Middle frontal gyrus (tissue), 1 donor: ENCODE results near the gene L3MBTL3.
"Not testable (repeated sequence)": the region's sequence is repeated elsewhere in the genome, so short reads cannot be mapped to it uniquely, and the experiment has no call there.

Experiments used
- DNase-seq: peaks from one replicate; pipeline ENCODE4 v3.0.0-alpha.2; 2015; ENCODE audit warnings: low spot score; ENCODE audit errors: extremely low spot score

The L3MBTL3 gene

DNA sequence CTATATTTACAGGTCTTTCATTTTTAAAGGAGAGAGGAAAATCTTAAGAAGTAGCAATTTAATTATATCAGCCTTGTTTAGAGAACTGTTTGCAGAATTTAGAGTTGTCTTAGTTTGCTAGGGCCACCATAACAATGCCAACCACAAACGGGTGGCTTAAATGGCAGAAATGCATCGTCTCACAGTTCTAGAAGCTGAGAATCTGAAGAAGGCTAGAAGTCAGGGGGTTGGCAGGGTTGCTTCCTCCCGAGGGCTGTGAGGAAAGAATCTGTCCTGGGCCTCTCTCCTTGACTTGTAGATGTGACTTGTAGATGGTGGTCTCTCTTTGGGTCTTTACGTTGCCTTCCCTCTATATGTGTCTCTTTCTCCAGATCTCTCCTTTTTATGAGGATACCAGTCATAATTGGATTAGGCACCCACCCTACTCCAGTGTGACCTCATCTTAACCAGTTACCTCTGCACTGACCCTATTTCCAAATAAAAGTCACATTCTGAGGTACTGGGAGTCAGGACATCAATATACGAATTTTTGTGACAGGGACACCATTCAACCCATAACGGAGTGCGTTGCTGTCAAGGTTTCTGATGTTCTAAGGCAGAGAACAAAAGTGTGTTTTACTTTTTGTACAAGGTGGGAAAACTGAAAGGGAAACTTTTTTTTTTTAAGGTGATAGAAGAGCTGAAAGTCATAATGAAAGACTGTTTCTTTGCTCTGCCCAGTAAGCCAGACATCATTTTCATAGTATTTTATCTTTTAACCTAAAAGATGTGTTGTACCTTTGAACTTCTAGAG is 119.9 kb downstream of the L3MBTL3 start:
- DNase-seq, result no peak

DNA sequence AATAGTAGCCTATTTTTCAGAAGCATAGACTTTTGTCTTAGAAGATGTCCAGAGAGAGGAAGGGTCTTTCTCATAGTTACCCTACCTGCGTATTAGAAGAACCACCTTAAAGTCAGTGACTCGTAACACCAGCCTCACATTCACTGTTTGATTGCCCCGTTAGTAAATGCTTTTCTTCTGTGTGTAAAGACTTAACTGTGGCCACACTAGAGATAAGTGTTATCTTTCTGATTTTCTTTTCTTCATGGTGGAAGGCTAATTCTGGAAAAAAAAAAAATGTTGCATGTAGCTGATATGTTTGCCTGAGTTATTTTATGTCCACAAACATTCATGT is 120.5 kb downstream of the L3MBTL3 start:
- no peak for DNase-seq

DNA sequence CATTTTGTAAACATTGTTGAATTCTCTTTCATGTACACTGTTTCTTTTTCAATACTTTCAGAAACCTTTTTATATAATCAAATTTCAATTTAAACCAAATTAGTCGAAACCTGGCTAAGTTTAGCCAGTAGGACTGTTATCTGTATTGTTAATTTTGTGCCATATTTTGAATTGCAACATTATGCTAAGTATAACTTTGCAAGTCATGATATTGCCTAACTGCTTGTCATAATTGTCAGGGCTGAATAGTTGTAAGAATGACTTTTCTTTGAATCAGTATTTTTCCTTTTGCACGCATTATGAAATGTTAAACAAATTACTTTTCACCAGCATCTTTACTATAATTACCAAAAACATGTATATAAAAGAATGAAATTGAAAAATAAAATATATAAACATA is 121.7 kb downstream of the L3MBTL3 start:
- no peak for DNase-seq

DNA sequence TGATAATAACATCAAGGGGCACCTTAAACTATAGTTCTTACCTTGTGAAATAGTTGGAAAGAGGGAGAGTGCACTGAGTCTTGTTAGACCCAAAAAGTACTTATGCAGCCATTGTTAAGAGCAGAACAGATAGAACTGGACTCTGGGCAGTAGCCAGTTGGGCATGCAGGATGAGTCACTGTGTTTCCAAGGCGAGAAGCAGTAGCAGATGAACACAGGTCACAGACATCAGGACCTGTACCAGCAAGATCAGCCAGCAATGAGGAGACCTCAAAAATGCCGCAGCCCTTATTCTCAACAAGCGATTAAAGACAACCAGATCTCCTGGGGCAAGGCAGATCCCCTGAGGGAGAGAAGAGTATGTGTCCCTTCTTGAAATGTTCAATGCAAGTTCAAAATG is 125.3 kb downstream of the L3MBTL3 start:
- no peak for DNase-seq

DNA sequence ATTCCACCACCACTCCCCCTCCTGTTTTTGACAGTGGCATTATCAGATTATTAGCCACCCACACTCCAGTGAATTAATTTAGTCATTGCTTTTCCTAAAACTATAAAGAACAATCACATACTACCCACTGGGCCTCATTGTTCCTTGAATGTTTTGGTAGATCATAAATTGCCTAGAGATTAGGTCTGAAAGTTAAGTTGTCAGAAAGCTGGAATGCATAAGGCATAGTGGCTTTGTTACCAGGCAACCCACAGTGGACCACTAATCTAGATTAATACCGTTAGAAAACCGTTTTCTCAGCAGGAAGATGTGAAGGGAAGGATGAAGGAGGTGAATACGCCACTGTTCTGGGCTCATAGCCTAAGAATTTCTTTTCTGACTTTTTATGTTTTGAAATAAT is 128.7 kb downstream of the L3MBTL3 start:
- no peak for DNase-seq

DNA sequence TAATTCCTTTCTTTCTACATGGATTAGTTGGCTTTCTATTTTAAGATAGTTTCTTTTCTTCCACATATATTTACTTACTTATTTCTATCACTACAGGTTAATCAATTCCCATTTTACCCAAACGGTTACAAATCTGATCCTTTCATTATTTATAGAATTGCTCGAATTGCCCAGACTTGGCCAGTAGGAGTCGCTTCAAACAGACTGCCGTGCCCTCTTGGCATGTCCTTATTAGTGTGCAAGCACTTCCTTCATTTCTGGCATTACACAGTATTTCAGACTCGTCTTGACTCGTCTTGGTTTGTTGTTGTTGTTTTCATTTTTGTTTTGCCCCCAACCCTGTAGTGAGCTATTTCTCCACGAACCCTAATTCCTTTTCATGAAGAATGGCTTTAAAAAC is 129.8 kb downstream of the L3MBTL3 start:
- no peak for DNase-seq

DNA sequence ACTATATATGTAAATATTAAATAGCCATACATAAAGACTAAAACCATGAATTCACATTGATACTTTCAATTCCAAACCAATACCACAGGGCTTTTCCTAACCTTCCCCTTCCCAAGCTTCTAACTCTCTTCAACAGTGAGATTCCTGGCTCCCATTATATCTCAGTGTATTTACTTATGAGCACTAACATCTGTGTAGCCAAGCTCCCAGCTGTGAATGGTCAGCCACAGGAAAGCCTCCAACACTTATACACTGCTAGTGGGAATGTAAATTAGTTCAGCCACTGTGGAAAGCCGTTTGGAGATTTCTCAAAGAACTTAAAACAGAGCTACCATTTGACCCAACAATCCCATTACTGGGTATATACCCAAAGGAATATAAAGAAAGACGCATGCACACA is 130.6 kb downstream of the L3MBTL3 start:
- DNase-seq, result not testable (repeated sequence)

DNA sequence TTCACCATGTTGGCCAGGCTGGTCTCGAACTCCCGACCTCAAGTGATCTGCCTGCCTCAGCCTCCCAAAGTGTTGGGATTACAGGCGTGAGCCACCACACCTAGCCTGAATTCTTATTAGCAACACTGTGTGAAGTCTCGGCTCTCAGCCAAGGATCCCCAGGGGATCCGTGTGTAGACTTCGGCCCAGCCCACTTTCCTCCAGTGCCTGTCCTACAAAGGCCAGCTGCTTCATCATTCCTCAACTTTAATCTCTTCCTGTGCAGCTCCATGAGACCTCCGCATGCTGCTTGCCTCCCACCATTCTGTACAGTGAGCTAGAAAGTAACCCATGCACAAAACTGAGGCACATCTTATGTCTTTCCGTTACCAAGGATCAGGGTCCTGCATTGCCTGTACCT is 132.5 kb downstream of the L3MBTL3 start:
- DNase-seq, result no peak

DNA sequence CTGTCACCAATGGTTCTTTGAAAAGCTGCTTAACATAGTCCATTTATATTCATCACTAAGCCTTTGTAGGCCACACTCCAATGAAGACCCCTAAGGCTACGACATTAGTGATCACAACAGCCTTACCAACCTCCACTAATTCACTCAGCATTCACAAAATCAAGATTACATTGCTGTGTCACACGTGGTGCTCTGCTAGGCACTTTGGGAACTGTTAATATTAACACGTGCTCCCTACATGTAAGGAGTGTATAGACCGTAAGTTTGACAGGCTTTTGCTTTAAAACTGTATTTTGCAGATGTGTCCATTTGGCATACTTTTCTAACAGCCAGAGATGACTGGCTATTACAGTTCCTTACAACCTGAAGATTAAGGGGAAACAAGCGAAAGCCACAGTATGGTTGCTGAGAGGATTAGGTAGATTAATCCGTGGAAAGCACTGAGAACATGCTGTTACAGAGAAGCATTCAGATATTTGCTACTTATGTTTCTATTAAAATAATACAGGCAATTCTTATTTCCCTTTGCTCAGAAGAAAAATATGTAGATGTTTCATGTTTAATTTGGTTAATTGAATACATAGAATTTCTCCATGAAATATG is 134.6 kb downstream of the L3MBTL3 start:
- no peak for DNase-seq

DNA sequence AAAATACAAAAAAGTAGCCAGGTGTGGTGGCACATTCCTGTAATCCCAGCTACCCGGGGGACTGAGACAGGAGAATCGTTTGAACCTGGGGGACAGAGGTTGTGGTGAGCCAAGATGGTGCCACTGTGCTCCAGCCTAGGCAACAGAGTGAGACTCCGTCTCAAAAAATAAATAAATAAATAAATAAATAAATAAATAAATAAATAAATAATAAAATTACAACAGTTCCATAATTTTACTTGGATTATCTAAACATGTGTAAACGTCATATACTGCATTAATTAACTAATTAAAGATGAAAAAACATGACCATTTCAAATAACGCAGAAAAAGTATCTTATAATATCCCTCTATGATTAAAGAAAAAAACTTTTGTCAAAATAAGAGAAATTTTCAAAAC is 138.5 kb downstream of the L3MBTL3 start:
- DNase-seq, result no peak

DNA sequence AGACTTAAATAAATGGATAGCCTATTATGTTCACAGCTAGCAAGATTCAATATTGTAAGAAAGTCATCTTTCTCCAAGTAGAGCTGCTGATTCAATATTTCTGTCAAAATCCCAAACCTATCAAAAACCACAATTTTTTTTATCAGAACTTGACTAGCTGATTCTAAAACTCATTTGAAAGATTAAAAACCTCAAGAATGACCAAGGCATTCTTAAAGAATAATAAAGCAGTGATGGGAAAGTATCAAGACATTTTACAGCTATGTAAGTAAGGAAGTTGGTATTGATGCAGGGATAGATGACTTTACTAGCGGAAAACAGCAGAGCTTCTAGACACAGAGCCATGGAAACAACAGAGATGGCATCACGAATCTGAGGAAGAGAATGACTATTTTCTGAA is 139.7 kb downstream of the L3MBTL3 start:
- DNase-seq, result no peak

DNA sequence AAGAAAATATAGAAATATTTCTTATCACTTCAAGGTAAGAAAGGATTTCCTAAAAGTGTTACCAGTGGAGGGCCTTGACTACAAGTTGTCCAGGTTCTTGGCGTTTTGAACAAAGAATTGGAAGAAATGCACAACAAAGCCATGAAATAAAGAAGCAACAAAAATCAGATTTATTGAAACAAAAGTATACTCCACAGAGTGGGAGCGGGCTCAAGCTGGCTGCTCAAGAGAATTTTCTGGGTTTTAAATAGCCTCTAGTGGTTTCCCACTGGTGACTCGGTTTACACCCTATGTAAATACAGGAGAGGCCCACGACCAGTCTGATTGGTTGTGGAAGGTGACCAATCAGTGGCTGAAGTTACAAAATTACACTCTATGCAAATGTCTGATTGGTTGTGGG is 140.2 kb downstream of the L3MBTL3 start:
- no peak for DNase-seq

DNA sequence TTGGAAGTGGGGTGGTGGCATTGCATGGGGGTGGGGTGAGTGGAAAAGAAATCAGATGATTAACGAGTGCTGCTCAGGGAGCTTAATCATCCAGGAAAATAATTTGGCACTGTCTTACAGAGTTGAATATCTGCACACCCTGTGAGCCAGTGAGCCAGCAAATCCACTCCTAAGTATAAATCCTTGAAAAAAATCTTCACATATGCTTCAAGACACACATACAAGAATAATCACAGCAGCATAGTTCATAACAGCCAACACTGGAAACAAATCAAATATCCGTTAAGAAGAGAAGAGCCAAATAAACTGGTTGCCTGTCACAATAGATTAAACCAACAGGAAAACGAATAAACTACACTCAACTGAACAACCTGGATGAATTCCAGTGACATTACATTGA is 141.6 kb downstream of the L3MBTL3 start:
- no peak for DNase-seq

DNA sequence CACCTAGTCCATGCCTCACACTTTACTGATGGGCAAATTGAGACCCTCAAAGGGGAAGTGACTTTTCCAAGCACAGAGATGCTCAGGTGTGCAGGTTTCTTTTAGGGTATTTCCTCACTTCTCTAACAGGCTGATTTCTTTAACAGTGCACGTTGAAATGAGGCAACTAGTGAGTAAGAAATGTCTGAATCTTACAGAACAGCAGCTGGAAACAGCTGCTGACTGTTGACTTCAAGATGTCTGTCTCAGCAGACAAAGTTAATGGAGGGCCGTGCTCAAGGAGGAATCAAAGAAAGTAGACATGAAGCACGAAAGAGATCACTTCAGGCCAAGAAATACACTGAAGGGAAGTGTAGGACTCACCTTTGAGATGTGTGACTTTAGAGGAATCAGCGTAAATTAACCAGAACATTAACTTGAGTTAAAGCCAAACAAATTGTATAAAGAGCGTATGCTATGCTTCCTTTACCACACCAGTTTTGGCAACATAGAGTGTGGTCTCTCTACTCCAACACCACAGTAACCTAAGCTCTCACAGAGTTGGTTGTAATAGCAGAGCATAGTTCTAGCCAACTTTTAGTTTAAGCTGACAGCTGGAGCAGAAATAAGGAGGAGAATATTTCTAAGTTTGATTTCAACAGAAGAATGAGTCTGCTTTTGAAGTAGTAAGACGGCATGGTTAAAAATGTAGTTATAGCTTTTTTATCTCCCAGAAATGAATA is 143.5 kb downstream of the L3MBTL3 start:
- no peak for DNase-seq

DNA sequence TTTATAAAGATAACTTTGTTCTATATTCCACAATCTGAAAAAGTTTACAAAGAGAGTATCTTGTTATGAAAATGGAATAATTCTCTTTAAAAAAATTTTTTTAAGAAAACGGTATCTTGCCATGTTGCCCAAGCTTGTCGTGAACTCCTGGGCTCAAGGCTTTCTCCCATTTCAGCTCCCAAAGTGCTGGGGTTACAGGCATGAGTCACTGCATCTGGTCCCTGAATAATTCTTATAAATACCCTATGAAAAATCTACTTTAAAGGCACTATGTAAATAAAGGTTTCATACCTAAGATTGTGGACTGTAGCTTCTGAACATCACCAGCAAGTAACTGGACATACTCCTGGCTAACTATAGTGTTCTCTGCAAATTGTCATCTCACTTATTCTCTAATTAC is 144.0 kb downstream of the L3MBTL3 start:
- DNase-seq, result no peak

DNA sequence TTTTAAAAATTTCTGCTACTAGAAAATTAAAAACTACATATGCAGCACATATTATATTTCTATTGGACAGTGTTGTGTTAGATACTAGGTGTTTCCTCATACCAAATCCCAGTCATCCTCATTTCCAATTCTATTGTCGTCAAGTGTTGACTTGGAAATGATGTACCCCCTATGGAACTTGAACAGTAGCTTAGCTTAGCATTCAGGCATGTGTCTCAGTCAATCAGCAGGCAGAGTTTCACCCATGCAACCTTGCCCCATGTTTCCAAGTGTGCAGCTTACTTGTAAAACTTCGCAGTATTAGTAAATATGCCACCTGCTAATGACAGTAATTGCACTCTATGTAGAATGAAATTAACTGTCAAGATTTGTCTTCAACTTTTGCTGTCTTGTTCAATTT is 144.9 kb downstream of the L3MBTL3 start:
- DNase-seq, result no peak

DNA sequence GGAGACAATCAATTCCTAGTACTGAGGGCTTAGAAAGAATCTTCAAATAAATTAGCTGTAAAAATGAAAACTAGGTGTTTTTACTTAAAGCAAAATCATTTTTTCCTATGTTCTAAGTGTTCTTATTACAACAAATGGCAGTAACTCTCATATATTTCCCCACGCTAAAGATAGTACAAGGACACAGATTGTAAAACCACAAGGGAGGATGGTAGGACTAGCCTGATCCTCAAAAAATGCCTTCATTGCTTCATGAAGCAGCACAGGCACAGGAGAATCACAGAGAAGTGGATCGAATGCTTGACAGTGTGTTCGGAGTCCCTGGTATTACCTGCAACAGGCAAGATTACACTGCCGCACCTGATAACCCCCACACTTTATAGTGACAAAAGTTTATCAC is 145.9 kb downstream of the L3MBTL3 start:
- DNase-seq, result no peak

DNA sequence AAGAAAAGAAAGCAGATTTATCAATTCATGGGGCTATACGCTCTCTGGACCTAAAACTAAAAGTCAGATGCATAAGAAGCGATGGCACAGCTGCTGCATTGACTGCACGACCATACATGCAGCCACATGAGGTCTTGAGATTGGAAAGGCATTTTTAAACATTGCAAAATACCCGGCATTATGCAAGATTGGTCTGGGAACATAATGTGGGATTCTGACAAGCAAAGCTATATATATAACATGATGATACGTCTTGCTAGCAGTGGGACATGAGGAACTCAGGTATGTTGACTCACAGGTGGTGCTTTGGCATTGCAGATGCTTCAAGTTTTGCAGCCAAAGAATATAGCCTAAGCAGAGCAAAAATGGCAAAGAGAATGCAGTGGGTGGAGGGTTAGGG is 149.3 kb downstream of the L3MBTL3 start:
- no peak for DNase-seq

DNA sequence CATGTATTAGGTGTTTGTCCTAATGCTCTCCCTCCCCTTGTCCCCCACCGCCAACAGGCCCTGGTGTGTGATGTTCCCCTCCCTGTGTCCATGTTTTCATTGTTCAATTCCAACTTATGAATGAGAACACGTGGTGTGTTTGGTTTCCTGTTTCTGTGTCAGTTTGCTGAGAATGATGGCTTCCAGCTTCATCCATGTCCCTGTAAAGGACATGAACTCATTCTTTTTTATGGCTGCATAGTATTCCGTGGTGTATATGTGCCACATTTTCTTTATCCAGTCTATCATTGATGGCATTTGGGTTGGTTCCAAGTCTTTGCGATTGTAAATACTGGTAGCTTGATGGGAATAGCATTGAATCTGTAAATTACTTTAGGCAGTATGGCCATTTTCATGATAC is 151.8 kb downstream of the L3MBTL3 start:
- not testable (repeated sequence) for DNase-seq

DNA sequence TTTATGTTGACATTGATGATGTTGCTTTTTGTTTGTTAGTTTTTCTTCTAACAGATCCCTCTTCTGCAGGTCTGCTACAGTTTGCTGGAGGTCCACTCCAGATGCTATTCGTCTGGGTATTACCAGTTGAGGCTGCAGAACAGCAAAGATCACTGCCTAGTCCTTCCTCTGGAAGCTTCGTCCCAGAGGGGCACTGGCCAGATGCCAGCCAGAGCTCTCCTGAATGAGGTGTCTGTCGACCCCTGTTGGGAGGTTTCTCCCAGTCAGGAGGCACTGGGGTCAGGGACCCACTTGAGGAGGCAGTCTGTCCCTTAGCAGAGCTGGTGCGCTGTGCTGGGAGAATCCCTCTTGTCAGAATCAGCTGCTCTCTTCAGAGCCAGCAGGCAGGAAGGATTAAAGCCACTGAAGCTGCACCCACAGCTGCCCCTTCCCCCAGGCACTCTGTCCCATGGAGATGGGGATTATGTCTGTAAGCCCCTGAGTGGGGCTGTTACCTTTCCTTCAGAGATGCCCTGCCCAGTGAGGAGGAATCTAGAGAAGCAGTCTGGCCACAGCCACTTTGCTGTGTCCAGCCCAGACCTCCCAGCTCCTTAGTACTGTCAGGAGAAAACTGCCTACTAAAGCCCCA is 155.1 kb downstream of the L3MBTL3 start:
- DNase-seq, result not testable (repeated sequence)

DNA sequence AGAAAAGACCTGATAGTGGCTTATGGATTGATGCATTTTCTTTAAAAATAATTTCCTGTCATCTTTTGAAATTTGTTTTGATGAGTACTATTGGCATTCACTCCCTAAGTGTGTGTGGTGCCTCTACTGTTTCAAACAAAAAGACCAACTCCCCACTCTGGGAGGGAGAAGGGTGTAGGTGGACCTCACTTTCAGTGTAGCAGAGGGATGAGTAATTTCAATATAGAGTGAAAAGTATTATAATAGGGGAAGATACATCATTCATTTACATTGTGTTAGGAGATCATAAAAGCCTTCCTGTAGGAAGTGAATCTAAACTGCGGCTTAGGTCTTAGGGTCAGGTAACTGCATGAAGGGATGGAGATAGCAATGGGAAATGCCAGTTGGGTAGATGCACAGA is 158.0 kb downstream of the L3MBTL3 start:
- no peak for DNase-seq

DNA sequence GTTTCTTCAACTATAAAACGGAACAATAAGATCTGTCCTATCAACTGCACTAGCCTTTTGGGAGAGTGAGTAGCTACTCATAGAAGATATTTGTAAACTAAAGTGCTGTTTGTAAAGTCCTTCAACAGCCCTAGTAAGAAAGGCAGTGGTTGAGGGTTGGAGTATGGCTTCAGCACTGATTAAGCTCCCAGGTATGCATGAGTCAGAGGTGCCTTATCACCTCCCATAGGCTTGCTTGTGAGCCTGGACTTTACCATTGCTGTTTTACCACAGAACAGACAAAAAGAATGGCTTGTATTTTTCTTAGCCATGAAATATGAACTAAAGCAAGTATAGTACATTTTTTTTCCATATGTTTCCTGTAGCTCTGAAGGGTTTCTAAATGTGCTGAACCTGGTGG is 160.3 kb downstream of the L3MBTL3 start:
- DNase-seq, result no peak
